HFF-Myc (cell line): ENCODE results near the gene ALOX12B.
A peak's percentile ranks its signal among the peaks of the same experiment; 100 is the strongest.

ENCODE experiments used
- DNase-seq: peaks from one replicate; pipeline ENCODE4 v3.0.0-alpha.2; 2011; ENCODE audit warnings: low read depth; ENCODE audit errors: extremely low read depth
- H3K4me3 ChIP-seq: replicated peaks from 2 replicates; pipeline ENCODE4 v1.5.1; 2011; ENCODE audit warnings: low read depth, mild to moderate bottlenecking, control low read depth, low read length
- TF ChIP-seq, protein P1 (sequence below): IDR thresholded peaks from 2 replicates; pipeline ENCODE4 v1.5.1; 2012; ENCODE audit warnings: mild to moderate bottlenecking, low read depth, low read length, control low read depth; ENCODE audit errors: missing control alignments

The ALOX12B gene

DNA sequence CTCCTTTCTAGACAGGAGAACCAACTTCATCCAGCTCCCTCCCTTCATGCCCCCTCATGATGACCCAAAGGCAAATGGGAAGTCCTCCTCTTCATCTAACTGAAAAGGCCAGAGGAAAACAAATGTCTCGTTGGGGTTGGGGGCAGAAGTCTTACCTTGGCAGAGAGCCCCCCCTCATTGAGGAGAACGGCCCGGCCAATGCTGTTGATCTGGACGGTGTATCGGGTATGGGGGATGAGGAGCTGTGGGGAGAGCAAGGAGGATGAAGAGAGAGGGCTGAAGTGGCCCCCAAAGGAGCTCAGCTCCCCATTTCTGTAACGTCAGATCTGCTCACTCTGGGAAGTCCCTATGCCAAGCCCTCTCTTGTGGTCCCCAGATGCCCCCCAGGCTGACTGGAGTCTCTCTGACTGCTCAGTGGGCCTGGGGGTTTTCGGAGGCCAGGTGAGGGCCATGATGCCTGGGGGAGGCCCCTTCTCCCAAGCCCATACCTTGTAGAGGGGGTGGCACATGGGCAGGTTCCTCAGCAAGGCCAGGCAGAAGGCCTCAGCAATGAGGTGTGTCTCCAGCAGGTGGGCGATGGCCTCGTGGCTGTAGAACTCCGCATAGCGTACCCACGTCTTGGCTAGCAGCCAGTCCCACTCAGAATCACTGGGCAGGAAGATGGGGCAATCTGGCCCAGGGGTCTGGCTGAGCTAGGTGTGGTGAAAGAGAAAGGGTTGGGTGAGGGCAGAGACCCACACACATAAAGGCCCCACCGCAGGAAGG is 10.8 kb downstream of the ALOX12B start:
- TF ChIP-seq, protein P1, sequence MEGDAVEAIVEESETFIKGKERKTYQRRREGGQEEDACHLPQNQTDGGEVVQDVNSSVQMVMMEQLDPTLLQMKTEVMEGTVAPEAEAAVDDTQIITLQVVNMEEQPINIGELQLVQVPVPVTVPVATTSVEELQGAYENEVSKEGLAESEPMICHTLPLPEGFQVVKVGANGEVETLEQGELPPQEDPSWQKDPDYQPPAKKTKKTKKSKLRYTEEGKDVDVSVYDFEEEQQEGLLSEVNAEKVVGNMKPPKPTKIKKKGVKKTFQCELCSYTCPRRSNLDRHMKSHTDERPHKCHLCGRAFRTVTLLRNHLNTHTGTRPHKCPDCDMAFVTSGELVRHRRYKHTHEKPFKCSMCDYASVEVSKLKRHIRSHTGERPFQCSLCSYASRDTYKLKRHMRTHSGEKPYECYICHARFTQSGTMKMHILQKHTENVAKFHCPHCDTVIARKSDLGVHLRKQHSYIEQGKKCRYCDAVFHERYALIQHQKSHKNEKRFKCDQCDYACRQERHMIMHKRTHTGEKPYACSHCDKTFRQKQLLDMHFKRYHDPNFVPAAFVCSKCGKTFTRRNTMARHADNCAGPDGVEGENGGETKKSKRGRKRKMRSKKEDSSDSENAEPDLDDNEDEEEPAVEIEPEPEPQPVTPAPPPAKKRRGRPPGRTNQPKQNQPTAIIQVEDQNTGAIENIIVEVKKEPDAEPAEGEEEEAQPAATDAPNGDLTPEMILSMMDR, result no peak
- no peak overlapping the region for H3K4me3 ChIP-seq
- no peak for DNase-seq

- DNase-seq, result no peak
- TF ChIP-seq, protein P1, result no peak
- H3K4me3 ChIP-seq, result no peak overlapping the region
These were observed 11.8 kb downstream of the ALOX12B start for GRCh38 chr17:8075574-8076342.

GRCh38 chr17:8075081-8075480 is 12.4 kb downstream of the ALOX12B start:
- TF ChIP-seq, protein P1, result no peak
- H3K4me3 ChIP-seq, result no peak overlapping the region
- no peak for DNase-seq

DNA sequence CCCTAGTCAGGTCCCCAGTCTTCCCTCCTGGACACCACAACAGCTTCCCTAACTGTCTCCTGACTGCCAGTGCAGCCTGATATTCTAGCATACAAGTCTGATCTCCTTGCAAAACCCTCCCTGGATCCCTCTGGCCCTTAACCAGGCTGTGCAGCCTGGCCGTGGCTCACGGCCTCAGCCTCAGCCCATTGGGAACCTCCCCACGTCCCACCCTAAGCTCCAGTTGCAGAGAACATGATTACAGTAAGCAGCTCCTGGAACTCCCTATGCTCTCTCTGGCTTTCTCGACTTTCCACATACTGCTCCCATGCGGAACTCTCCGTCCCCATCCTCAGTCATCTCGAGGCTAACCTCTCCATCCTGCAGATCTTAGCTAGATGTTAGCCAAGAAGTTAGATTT is 13.0 kb downstream of the ALOX12B start:
- no peak overlapping the region for H3K4me3 ChIP-seq
- TF ChIP-seq, protein P1, result no peak
- DNase-seq, result no peak

- no peak overlapping the region for H3K4me3 ChIP-seq
- TF ChIP-seq, protein P1, result peak; percentile 96
- DNase-seq, result no peak
These were observed 13.7 kb downstream of the ALOX12B start for GRCh38 chr17:8073627-8074484.

DNA sequence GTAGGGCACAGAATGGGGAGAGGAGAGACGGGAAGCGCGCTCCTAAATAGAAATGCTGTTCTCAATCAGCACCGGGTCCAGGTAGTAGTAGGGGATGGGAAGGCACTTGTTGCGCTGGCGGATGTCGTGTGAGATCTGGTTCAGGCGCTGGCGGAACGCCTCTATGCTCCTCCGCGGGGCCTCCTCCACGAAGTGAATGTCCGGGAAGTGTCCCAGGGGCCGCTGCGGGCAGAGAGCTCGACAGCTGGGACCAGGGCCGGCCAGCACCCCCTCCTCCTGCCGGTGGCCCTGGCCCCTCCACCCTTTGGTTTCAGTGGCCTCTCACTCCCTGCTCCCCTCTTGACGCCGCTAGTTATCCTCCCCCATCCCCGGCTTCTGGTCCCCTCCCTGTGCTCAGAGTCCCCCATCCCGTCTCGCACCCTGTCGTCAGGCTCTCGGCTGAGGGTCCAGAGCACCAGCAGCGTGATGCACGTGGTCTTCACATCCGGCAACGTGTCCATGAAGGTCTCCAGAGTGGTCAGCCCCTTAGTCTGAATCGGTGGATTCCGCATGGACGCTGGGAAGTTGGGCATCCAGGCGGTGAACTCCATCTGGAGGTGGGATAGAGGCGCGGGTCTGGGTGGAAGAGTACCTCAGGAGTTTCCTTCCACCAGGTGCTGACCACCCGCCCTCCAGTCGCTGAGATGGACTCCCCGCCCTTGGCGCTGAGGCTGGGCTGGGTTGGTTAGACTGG is 14.6 kb downstream of the ALOX12B start:
- TF ChIP-seq, protein P1, result no peak
- no peak for DNase-seq
- H3K4me3 ChIP-seq, result no peak overlapping the region
